Peyer's patch (tissue), 4 donors: ENCODE data around the gene LZTR1. TPM values are rescaled to one million over a fixed set of nuclear protein-coding genes. Genes with fewer than 3 reads are reported as not detected.

ENCODE experiments used
- DNase-seq, 3 donors: peaks; one replicate each; pipeline ENCODE4 v3.0.0-alpha.2; 2017 to 2019
- H3K27ac ChIP-seq, 4 donors: fragments of 200-600 bp; sonication (generic); one replicate each; pipeline ENCODE4 v1.5.1; 2016 to 2019
- H3K27me3 ChIP-seq, 2 donors: fragments of 200-600 bp; sonication (generic); one replicate each; pipeline ENCODE4 v1.5.1; 2019
- H3K36me3 ChIP-seq, 3 donors: fragments of 200-600 bp; sonication (generic); one replicate each; pipeline ENCODE4 v1.5.1; 2016 to 2019
- H3K4me1 ChIP-seq, 4 donors: fragments of 200-600 bp; sonication (generic); one replicate each; pipeline ENCODE4 v1.5.1; 2016 to 2019
- H3K4me3 ChIP-seq, 4 donors: fragments of 200-600 bp; sonication (generic); 1 replicate in 3 of 4; 2 replicates in 1 of 4; pipeline ENCODE4 v1.5.1; 2016 to 2019; ENCODE audit warnings: mild to moderate bottlenecking in 1 of 4
- H3K9me3 ChIP-seq, 4 donors: fragments of 200-600 bp; sonication (generic); one replicate each; pipeline ENCODE4 v1.5.1; 2016 to 2019; ENCODE audit warnings: mild to moderate bottlenecking in 1 of 4
- POLR2A ChIP-seq, 2 donors: fragments of 450-650 bp; IDR thresholded peaks; one replicate each; pipeline ENCODE4 v1.5.1; 2017; ENCODE audit warnings: antibody characterized with exemption in 2 of 2, mild to moderate bottlenecking in 2 of 2, moderate library complexity in 2 of 2
- total RNA-seq, 4 donors: library from RNA; depleted of rRNA; stranded (reverse); fragments of >200 nt; gene quantifications; one replicate each; pipeline ENCODE4 v1.1.0, GENCODE V29; 2016
- TF ChIP-seq, protein P1 (sequence below), 6 experiments: fragments of 450-650 bp in 4 of 6; fragments of 200-600 bp in 2 of 6; sonication (generic) in 1 of 6; IDR thresholded peaks; one replicate each; pipeline ENCODE4 v1.5.1; 2017 to 2019; ENCODE audit warnings: antibody characterized with exemption in 6 of 6, mild to moderate bottlenecking in 3 of 6, moderate library complexity in 1 of 6

LZTR1 gene
- total RNA-seq, 4 donors from 2014 or later: 65.5 to 144 (median 88.5) TPM

DNA sequence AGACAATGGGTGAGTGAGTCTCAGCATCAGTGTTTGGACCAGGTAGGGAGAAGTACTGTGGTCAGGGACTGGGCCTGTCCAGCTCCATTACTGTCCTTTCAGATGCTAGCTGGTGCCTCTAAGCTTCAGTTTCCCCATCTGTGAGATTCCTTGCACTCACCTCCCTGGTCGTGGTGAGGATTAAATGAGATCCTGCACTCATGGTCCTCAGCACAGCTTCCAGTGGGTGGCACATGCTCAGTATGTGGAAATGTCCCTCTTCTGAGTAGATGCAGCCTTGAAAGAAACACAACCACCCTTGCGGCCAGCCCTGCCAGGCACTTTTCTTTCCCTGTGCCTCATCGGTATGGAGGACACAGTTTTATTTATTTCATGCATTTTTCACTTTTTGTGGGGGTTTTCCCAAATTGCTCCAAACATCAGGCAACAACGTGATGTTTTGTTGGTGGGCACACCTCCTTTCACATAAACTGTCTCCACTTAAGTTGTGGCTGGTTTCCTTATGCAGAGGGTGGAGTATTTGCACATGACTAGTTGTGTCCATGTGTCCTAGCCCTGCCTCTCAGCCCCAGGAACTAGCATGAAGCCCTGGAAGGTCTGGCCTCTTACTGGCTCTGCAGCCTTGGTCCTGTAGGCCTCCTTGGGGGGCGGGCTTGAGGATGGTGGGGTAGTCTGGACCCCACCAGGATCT, 1.1 kb downstream of the LZTR1 start:
- H3K9me3 ChIP-seq: no peaks in the 10 kb centered on the region
- no peak overlapping the region for H3K27ac ChIP-seq
- TF ChIP-seq POLR2A (IDR thresholded peaks at IDR 0.05): no peak
- TF ChIP-seq, protein P1, sequence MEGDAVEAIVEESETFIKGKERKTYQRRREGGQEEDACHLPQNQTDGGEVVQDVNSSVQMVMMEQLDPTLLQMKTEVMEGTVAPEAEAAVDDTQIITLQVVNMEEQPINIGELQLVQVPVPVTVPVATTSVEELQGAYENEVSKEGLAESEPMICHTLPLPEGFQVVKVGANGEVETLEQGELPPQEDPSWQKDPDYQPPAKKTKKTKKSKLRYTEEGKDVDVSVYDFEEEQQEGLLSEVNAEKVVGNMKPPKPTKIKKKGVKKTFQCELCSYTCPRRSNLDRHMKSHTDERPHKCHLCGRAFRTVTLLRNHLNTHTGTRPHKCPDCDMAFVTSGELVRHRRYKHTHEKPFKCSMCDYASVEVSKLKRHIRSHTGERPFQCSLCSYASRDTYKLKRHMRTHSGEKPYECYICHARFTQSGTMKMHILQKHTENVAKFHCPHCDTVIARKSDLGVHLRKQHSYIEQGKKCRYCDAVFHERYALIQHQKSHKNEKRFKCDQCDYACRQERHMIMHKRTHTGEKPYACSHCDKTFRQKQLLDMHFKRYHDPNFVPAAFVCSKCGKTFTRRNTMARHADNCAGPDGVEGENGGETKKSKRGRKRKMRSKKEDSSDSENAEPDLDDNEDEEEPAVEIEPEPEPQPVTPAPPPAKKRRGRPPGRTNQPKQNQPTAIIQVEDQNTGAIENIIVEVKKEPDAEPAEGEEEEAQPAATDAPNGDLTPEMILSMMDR (IDR thresholded peaks at IDR 0.05): no peak
- H3K4me1 ChIP-seq: peaks cover 0 to 27% (median 21%) of the 10 kb centered on the region in 4 donors
- no peak for DNase-seq
- H3K4me3 ChIP-seq: peak overlapping the region; percentile 57 to 88 (median 80)
- H3K36me3 ChIP-seq: peaks cover 0 to 28% (median 0%) of the 10 kb centered on the region in 3 donors
- H3K27me3 ChIP-seq: no peaks in the 10 kb centered on the region

DNA sequence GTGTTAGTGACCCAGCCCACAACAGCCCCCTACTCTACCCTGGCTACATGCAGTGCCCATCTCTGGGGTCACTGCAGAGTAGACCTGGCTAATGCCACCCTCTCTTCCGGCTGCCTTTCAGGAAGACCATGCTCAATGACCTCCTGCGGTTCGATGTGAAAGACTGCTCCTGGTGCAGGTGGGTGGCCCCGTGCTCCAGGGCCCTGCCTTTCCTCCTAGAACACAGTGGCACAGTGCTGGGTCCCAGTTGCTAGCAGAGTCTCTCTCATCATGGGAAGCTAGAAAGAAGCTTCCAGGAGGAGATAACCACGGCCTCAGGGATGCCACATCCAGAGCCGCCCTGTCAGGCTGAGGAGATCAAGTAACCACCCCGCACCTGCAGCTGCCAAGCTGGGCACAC, 3.6 kb downstream of the LZTR1 start:
- Histone ChIP-seq H3K9me3 (no peaks in the 10 kb centered on the region), H3K4me1 (peaks cover 0 to 18% (median 16%) of the 10 kb centered on the region in 4 donors), H3K4me3 (no peak overlapping the region), H3K27me3 (no peaks in the 10 kb centered on the region), H3K36me3 (peaks cover 0 to 39% (median 0%) of the 10 kb centered on the region in 3 donors), H3K27ac (no peak overlapping the region)
- TF ChIP-seq, protein P1 (IDR thresholded peaks at IDR 0.05): no peak
- TF ChIP-seq POLR2A (IDR thresholded peaks at IDR 0.05): no peak
- no peak for DNase-seq

DNA sequence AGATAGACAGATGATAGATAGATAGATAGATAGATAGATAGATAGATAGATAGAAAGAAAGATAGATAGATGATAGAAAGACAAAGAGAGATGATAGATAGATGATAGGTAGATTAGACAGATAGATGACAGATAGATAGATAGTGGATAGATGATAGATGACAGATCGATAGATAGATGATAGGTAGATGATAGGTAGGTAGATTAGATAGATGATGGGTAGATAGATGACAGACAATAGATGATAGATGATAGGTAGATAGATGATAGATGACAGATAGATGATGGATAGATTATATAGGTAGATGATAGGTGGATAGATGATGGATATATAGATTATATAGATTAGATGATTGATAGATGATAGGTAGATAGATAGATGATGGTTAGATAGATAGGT, 4.3 kb downstream of the LZTR1 start:
- Histone ChIP-seq H3K4me1 (peaks cover 0 to 13% (median 10%) of the 10 kb centered on the region in 4 donors), H3K9me3 (no peaks in the 10 kb centered on the region), H3K4me3 (no peak overlapping the region), H3K36me3 (peaks cover 0 to 45% (median 0%) of the 10 kb centered on the region in 3 donors), H3K27me3 (no peaks in the 10 kb centered on the region), H3K27ac (no peak overlapping the region)
- DNase-seq: no peak
- TF ChIP-seq, protein P1 (IDR thresholded peaks at IDR 0.05): no peak
- TF ChIP-seq POLR2A (IDR thresholded peaks at IDR 0.05): no peak

DNA sequence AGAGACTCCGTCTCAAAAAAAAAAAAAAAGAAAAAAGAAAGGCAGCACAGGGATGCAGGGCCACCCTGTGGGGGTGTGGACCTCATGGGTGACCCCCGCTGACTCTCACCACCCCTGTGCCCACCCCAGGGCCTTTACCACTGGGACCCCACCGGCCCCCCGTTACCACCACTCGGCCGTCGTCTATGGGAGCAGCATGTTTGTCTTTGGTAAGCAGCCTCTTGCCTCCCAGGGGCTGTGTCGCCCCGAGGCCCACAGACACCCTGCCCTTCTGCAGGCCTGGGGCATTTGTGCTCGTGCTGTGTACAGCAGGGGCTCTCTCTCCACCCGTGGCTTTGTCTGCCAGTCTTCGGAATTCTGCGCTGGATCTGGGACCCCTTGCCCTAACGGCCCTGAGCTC, 5.3 kb downstream of the LZTR1 start:
- Histone ChIP-seq H3K27ac (no peak overlapping the region), H3K4me1 (peaks cover 0 to 12% (median 7%) of the 10 kb centered on the region in 4 donors), H3K36me3 (peaks cover 0 to 55% (median 0%) of the 10 kb centered on the region in 3 donors), H3K4me3 (no peak overlapping the region), H3K27me3 (no peaks in the 10 kb centered on the region), H3K9me3 (no peaks in the 10 kb centered on the region)
- TF ChIP-seq POLR2A (IDR thresholded peaks at IDR 0.05): no peak
- TF ChIP-seq, protein P1 (IDR thresholded peaks at IDR 0.05): no peak
- DNase-seq: no peak

DNA sequence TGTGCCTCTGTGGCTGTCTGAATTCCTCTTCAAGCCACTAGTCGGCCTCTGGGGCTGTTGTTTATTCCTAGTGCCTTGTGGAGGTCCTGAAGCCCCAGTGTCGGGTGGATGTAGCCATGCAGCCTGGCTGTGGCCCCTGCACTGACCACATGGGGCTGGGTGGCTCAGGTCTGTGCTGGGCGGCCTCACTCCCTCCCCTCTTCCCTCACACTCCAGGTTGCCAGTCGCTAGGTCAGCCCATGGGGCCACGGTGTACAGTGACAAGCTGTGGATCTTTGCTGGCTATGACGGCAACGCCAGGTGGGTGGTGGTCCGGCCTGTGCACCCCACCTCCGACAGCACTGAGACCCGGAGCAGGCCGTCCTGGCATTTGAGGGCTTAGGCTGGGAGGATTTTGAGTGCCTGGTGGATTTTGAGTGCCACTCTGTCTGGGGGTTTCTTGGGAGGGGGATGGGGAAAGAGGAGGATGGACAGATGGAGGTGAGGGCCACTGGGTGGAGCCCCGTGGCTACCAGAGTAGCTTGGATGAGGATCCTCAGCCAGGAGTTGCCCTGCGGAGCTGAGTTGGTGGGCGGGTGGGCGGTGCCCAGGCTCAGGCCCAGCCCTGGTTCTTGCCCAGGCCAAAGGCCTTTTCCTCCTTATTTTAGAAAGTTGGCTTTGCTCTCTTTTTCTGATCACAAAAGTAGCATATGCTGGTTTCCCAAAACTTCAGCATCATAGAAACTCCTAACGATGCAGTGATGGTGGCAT, 6.7 kb downstream of the LZTR1 start:
- no peak overlapping the region for H3K27ac ChIP-seq
- no peak for TF ChIP-seq POLR2A (IDR thresholded peaks at IDR 0.05)
- TF ChIP-seq, protein P1 (IDR thresholded peaks at IDR 0.05): no peak
- no peaks in the 10 kb centered on the region for H3K9me3 ChIP-seq
- no peaks in the 10 kb centered on the region for H3K27me3 ChIP-seq
- no peak overlapping the region for H3K4me3 ChIP-seq
- H3K4me1 ChIP-seq: peaks cover 0 to 1% (median 0%) of the 10 kb centered on the region in 4 donors
- no peak for DNase-seq
- H3K36me3 ChIP-seq: peaks cover 0 to 69% (median 0%) of the 10 kb centered on the region in 3 donors
